ENCODE data around the gene CXCR6. TPM values are rescaled to one million over a fixed set of nuclear protein-coding genes. Genes with fewer than 3 reads are reported as not detected.
A peak's percentile ranks its signal among the peaks of the same experiment; 100 is the strongest.

Gene CXCR6
- total and polyA plus RNA-seq, 12 donors = 0.17 to 1.2 (median 0.35) TPM; not detected in 4

DNA sequence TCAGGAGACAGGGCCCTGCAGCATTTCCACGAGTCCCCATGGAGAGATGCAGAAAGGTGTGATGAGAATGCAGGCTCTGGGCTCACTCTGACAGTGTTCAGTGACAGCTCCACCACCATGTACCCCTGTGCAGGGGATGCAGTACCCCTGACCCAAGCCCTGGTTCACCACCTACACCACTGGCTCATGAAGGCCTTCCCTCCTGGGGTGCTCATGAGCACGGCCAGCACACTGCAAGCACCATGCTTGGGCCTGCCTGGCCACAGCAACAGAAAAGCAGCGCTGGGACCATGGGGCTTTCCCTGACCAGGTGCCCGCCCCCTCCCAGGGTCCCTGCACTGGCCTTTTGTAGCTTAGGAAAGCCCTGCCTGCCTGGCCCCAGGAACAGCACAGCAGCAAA lies 6.2 kb downstream of the CXCR6 start:
- no peak overlapping the region for H3K4me3 ChIP-seq
- intact Hi-C loops (cut with DNase I) = no loop called here
- peaks cover 0 to 100% (median 75%) of the 10 kb centered on the region in 9 donors for H3K36me3 ChIP-seq
- H3K4me1 ChIP-seq = peaks cover 0 to 18% (median 0%) of the 10 kb centered on the region in 9 donors
- H3K27ac ChIP-seq = peak overlapping the region in 1 of 10 donors; percentile 80
- no peaks in the 10 kb centered on the region for H3K9me3 ChIP-seq
- no peaks in the 10 kb centered on the region for H3K27me3 ChIP-seq
- TF ChIP-seq, protein P1, sequence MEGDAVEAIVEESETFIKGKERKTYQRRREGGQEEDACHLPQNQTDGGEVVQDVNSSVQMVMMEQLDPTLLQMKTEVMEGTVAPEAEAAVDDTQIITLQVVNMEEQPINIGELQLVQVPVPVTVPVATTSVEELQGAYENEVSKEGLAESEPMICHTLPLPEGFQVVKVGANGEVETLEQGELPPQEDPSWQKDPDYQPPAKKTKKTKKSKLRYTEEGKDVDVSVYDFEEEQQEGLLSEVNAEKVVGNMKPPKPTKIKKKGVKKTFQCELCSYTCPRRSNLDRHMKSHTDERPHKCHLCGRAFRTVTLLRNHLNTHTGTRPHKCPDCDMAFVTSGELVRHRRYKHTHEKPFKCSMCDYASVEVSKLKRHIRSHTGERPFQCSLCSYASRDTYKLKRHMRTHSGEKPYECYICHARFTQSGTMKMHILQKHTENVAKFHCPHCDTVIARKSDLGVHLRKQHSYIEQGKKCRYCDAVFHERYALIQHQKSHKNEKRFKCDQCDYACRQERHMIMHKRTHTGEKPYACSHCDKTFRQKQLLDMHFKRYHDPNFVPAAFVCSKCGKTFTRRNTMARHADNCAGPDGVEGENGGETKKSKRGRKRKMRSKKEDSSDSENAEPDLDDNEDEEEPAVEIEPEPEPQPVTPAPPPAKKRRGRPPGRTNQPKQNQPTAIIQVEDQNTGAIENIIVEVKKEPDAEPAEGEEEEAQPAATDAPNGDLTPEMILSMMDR (IDR thresholded peaks at IDR 0.05) = no peak
- WGBS, 2 donors = 96 to 97% methylated on average over 4 of the region's 4 CpGs
- no peak for DNase-seq
- no peak for ATAC-seq

DNA sequence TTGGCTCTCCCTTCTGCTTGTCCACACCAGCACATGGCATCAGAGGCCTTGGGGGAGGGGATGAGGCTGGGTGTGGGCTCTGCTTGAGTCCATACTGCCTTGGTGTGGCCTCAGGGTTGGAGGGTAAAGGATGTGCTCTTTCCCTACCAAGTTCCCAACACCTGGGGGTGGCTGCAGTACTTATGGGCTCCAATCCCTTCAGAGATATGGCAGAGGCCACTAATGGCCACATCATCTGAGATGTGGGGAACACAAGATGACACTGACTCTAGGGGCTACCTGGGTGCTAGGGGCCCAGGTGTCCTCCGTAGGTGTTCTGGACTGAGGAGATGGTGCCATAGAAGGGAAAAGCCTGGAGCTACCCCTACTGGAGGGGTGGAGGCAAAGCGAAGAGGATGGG lies 6.9 kb downstream of the CXCR6 start:
- ATAC-seq (no peak), DNase-seq (no peak)
- Histone ChIP-seq H3K4me1 (peaks cover 0 to 18% (median 0%) of the 10 kb centered on the region in 9 donors), H3K4me3 (no peak overlapping the region), H3K36me3 (peaks cover 0 to 100% (median 82%) of the 10 kb centered on the region in 9 donors), H3K9me3 (no peaks in the 10 kb centered on the region), H3K27ac (peak overlapping the region in 2 of 10 donors; percentile 30 to 80), H3K27me3 (no peaks in the 10 kb centered on the region)
- intact Hi-C loops (cut with DNase I) = no loop called here
- WGBS, 2 donors = 93 to 96% methylated on average over 2 of the region's 2 CpGs
- TF ChIP-seq, protein P1 (IDR thresholded peaks at IDR 0.05) = no peak

DNA sequence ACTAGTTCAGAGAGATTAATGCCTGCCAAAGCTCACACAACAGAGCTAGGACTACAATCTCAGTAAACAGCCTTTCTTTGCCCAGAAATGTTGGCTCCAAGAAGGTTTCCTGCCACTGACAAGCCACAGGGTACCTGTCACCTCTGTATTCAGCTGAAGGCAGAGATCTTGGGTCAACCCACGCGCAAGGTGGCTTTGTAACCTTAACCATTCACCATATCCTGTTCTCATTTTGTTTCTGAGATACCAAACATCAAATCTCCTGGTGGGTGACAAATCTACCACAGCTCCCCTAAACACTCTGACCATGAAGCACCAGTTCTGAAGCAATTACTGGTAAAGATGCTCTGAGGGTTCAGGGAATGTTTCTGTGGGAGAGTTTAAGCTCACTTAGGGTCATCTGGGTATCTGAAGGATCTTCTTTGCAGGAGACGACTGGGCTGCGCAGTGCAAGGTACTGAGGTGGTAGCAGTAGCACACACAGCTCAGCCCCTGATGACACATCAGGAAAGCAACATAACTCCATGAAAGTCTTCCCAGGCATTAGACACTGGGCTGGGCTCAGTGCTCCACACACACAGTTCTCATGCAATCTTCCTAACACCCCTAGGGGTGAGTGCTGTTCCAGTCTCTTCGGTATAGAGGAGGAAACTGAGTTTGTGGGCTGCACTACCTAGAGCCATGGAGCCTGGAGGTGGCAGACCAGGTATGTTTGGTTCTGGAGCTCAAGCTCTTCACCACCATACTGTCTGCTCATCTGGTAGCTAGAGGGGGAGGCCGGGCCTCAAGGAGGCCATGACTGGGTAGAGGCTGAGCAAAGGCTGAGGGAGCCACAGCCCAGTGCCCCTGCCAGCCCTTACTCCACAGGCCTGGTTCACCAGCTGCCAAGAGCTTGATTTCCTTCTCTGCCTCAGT lies 7.7 kb downstream of the CXCR6 start:
- no peaks in the 10 kb centered on the region for H3K9me3 ChIP-seq
- H3K36me3 ChIP-seq = peaks cover 0 to 100% (median 90%) of the 10 kb centered on the region in 9 donors
- 81 to 86% methylated on average over 6 of the region's 6 CpGs for WGBS, 2 donors
- DNase-seq (no peak), ATAC-seq (peak in 2 of 8 donors; percentile 11 to 32)
- H3K4me1 ChIP-seq = peaks cover 0 to 18% (median 0%) of the 10 kb centered on the region in 9 donors
- H3K4me3 ChIP-seq = no peak overlapping the region
- intact Hi-C loops (cut with DNase I) = no loop called here
- TF ChIP-seq, protein P1 (IDR thresholded peaks at IDR 0.05) = no peak
- peak overlapping the region in 2 of 10 donors; percentile 30 to 80 for H3K27ac ChIP-seq
- H3K27me3 ChIP-seq = no peaks in the 10 kb centered on the region

DNA sequence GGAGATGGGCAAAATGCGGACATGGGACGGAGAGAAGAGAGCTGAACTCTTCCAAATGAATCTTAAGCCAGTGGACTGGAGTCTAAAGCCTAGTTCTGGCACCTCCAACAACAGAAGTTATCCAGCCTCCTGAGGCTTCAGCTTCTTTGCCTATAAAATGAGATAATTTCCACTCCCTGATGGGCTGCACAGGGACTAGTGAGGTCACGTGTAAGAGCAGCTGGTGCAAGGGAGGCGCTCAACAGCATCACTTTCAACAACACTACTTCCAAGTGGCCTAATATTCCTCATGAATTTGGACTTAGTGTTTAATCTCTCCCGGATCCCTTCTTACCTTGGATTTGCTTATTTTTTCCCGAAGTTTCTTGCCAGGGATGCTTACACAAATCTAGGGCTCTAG lies 8.7 kb downstream of the CXCR6 start:
- TF ChIP-seq, protein P1 (IDR thresholded peaks at IDR 0.05) = no peak
- Histone ChIP-seq H3K36me3 (peaks cover 0 to 100% (median 88%) of the 10 kb centered on the region in 9 donors), H3K4me1 (peaks cover 0 to 18% (median 0%) of the 10 kb centered on the region in 9 donors), H3K9me3 (no peaks in the 10 kb centered on the region), H3K27me3 (no peaks in the 10 kb centered on the region), H3K4me3 (no peak overlapping the region), H3K27ac (peak overlapping the region in 1 of 10 donors; percentile 80)
- 80 to 88% methylated on average over 6 of the region's 6 CpGs for WGBS, 2 donors
- intact Hi-C loops (cut with DNase I) = no loop called here
- peak in 3 of 8 donors; percentile 28 to 36 (median 31) for ATAC-seq
- no peak for DNase-seq

Measured in heart right ventricle (tissue), 16 donors.